Neural progenitor cell (in vitro differentiated cells): Measurements from ENCODE around the gene ALDH5A1. TPM values are rescaled to one million over a fixed set of nuclear protein-coding genes. Genes with fewer than 3 reads are reported as not detected.
A peak's percentile ranks its signal among the peaks of the same experiment; 100 is the strongest.

Source experiments
- DNase-seq: peaks from one replicate; pipeline ENCODE4 v3.0.0-alpha.2; 2016; ENCODE audit warnings: low spot score
- H2AFZ ChIP-seq: fragments of 200-600 bp; sonication (generic); replicated peaks from 2 replicates; pipeline ENCODE4 v1.6.1; 2016; ENCODE audit warnings: antibody characterized with exemption
- H3F3A ChIP-seq: fragments of 200-600 bp; sonication (generic); 2 replicates; pipeline ENCODE4 v1.6.1; 2016; ENCODE audit warnings: antibody characterized with exemption, low read depth
- H3K27ac ChIP-seq: fragments of 200-600 bp; sonication (generic); 2 replicates; pipeline ENCODE4 v1.5.1; 2016; ENCODE audit warnings: mild to moderate bottlenecking
- H3K27me3 ChIP-seq: fragments of 200-600 bp; sonication (generic); 2 replicates; pipeline ENCODE4 v1.6.1; 2016; ENCODE audit warnings: mild to moderate bottlenecking, moderate library complexity
- H3K36me3 ChIP-seq: fragments of 200-600 bp; sonication (generic); 2 replicates; pipeline ENCODE4 v1.5.1; 2016
- H3K4me1 ChIP-seq: fragments of 200-600 bp; sonication (generic); 2 replicates; pipeline ENCODE4 v1.6.1; 2016; ENCODE audit warnings: mixed run types
- H3K4me2 ChIP-seq: fragments of 200-600 bp; sonication (generic); 2 replicates; pipeline ENCODE4 v1.6.1; 2016
- H3K4me3 ChIP-seq: fragments of 200-600 bp; sonication (generic); 2 replicates; pipeline ENCODE4 v1.5.1; 2016
- H3K79me2 ChIP-seq: fragments of 200-600 bp; sonication (generic); 2 replicates; pipeline ENCODE4 v1.6.1; 2016; ENCODE audit warnings: low read depth
- H3K9ac ChIP-seq: fragments of 200-600 bp; sonication (generic); 2 replicates; pipeline ENCODE4 v1.6.1; 2016
- H3K9me3 ChIP-seq: fragments of 200-600 bp; sonication (generic); 2 replicates; pipeline ENCODE4 v1.5.1; 2016; ENCODE audit warnings: low read depth
- H4K20me1 ChIP-seq: fragments of 200-600 bp; sonication (generic); 2 replicates; pipeline ENCODE4 v1.6.1; 2016; ENCODE audit warnings: low read depth
- H3K27ac Mint-ChIP-seq: 3 replicates; pipeline ENCODE4 v1.8.0; 2021; ENCODE audit warnings: mixed read lengths
- H3K27me3 Mint-ChIP-seq: 2 replicates; pipeline ENCODE4 v1.8.0; 2022; ENCODE audit warnings: low read depth, mild to moderate bottlenecking, inconsistent platforms, moderate library complexity, mixed read lengths; ENCODE audit not compliant: insufficient read depth
- H3K36me3 Mint-ChIP-seq: 3 replicates; pipeline ENCODE4 v1.8.0; 2021; ENCODE audit warnings: mixed read lengths
- H3K4me1 Mint-ChIP-seq: 3 replicates; pipeline ENCODE4 v1.8.0; 2021; ENCODE audit warnings: mixed read lengths
- H3K4me3 Mint-ChIP-seq: 3 replicates; pipeline ENCODE4 v1.8.0; 2021; ENCODE audit warnings: mild to moderate bottlenecking, moderate library complexity, mixed read lengths
- H3K9me3 Mint-ChIP-seq: 3 replicates; pipeline ENCODE4 v1.8.0; 2020; ENCODE audit warnings: mixed read lengths
- EZH2 ChIP-seq: fragments of 200-600 bp; sonication (generic); IDR thresholded peaks from 2 replicates; pipeline ENCODE4 v1.6.1; 2017; ENCODE audit warnings: antibody characterized with exemption, mild to moderate bottlenecking, moderate library complexity
- EZH2phosphoT487 ChIP-seq: fragments of 200-600 bp; sonication (generic); IDR thresholded peaks from 2 replicates; pipeline ENCODE4 v1.6.1; 2017; ENCODE audit warnings: antibody characterized with exemption
- total RNA-seq: library from RNA; depleted of rRNA; stranded (reverse); fragments of >200 nt; gene quantifications from 2 replicates; pipeline ENCODE4 v1.2.3, GENCODE V29; 2015; ENCODE audit warnings: low replicate concordance
- TF ChIP-seq, protein P1 (sequence below): fragments of 200-600 bp; sonication (generic); IDR thresholded peaks from 2 replicates; pipeline ENCODE4 v1.5.1; 2017; ENCODE audit warnings: antibody characterized with exemption, mild to moderate bottlenecking

Gene ALDH5A1
- total RNA-seq, 1 donor from 2014 or later: 10.8 TPM

- Mint-ChIP-seq H3K27ac (no peak overlapping the region), H3K4me1 (peaks cover 12% of the 10 kb centered on the region), H3K4me3 (no peak overlapping the region), H3K9me3 (no peaks in the 10 kb centered on the region), H3K36me3 (peaks cover 2% of the 10 kb centered on the region), H3K27me3 (peaks cover 2% of the 10 kb centered on the region)
- Histone ChIP-seq H3K4me1 (peaks cover 15% of the 10 kb centered on the region), H3K4me2 (peak overlapping the region; percentile 5), H3K36me3 (no peaks in the 10 kb centered on the region), H2AFZ (no peak overlapping the region), H4K20me1 (no peaks in the 10 kb centered on the region), H3F3A (peaks cover 8% of the 10 kb centered on the region), H3K27me3 (no peaks in the 10 kb centered on the region), H3K9ac (no peak overlapping the region), H3K27ac (no peak overlapping the region), H3K9me3 (no peaks in the 10 kb centered on the region), H3K4me3 (no peak overlapping the region), H3K79me2 (no peaks in the 10 kb centered on the region)
- DNase-seq: peak; percentile 74
- TF ChIP-seq EZH2 (no peak), EZH2phosphoT487 (peak; percentile 56)
- TF ChIP-seq, protein P1, sequence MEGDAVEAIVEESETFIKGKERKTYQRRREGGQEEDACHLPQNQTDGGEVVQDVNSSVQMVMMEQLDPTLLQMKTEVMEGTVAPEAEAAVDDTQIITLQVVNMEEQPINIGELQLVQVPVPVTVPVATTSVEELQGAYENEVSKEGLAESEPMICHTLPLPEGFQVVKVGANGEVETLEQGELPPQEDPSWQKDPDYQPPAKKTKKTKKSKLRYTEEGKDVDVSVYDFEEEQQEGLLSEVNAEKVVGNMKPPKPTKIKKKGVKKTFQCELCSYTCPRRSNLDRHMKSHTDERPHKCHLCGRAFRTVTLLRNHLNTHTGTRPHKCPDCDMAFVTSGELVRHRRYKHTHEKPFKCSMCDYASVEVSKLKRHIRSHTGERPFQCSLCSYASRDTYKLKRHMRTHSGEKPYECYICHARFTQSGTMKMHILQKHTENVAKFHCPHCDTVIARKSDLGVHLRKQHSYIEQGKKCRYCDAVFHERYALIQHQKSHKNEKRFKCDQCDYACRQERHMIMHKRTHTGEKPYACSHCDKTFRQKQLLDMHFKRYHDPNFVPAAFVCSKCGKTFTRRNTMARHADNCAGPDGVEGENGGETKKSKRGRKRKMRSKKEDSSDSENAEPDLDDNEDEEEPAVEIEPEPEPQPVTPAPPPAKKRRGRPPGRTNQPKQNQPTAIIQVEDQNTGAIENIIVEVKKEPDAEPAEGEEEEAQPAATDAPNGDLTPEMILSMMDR: no peak
These were observed 44.6 kb downstream of the ALDH5A1 start for GRCh38 chr6:24539416-24539815.

DNA sequence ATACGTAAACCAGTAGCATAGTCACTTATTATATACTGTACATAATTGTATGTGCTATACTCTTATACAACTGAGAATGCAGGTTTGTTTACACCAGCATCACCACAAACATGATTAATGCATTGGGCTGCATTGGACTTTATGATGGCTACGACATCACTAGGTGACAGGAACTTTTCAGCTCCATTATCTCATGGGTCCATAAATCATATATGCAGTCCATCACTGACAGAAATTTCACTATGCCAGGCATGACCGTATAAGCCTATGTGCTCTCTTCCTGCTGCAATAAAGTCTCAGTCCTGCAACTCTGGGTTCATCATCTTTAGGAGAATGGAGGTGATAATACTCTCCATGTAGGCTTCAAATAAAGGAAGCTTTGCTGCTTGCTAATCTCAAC, 45.4 kb downstream of the ALDH5A1 start:
- Mint-ChIP-seq H3K4me1 (peaks cover 12% of the 10 kb centered on the region), H3K27ac (no peak overlapping the region), H3K9me3 (no peaks in the 10 kb centered on the region), H3K36me3 (no peaks in the 10 kb centered on the region), H3K4me3 (no peak overlapping the region), H3K27me3 (peaks cover 2% of the 10 kb centered on the region)
- Histone ChIP-seq H3K9me3 (no peaks in the 10 kb centered on the region), H3K36me3 (no peaks in the 10 kb centered on the region), H3K4me2 (no peak overlapping the region), H3K9ac (no peak overlapping the region), H3K4me1 (peaks cover 12% of the 10 kb centered on the region), H3K4me3 (no peak overlapping the region), H3K79me2 (no peaks in the 10 kb centered on the region), H2AFZ (no peak overlapping the region), H3K27me3 (no peaks in the 10 kb centered on the region), H3K27ac (no peak overlapping the region), H3F3A (peaks cover 8% of the 10 kb centered on the region), H4K20me1 (no peaks in the 10 kb centered on the region)
- TF ChIP-seq EZH2phosphoT487: no peak
- TF ChIP-seq, protein P1: no peak
- TF ChIP-seq EZH2: no peak
- DNase-seq: no peak

DNA sequence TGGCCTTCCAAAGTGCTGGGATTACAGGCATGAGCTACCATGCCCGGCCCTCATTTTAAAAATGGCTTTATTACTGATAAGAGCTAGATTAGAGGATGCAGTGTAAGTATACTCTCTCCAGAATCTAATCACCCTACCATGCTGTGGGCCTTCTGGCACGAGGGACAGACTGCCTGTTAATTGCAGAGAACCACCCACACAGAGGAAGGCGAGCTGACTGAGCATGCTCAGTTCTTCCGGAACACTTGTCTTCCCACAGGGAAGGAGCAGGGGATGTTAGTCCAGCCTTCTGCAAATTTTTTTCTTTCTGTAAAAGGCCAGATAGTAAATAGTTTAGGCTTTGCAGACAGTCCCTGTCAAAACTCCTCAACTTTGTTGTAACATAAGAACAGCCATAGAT, 48.9 kb downstream of the ALDH5A1 start:
- H3K4me3 ChIP-seq: no peak overlapping the region
- H3K4me2 ChIP-seq: no peak overlapping the region
- H3K9ac ChIP-seq: no peak overlapping the region
- H3K36me3 ChIP-seq: no peaks in the 10 kb centered on the region
- no peaks in the 10 kb centered on the region for H3K36me3 Mint-ChIP-seq
- H2AFZ ChIP-seq: no peak overlapping the region
- H3K4me1 ChIP-seq: peaks cover 25% of the 10 kb centered on the region
- H3K27me3 Mint-ChIP-seq: peaks cover 2% of the 10 kb centered on the region
- H3K27ac ChIP-seq: no peak overlapping the region
- H3K4me3 Mint-ChIP-seq: no peak overlapping the region
- no peaks in the 10 kb centered on the region for H3K9me3 ChIP-seq
- no peaks in the 10 kb centered on the region for H3K9me3 Mint-ChIP-seq
- H3K79me2 ChIP-seq: no peaks in the 10 kb centered on the region
- TF ChIP-seq EZH2phosphoT487 (no peak), EZH2 (no peak)
- TF ChIP-seq, protein P1: no peak
- H3K27ac Mint-ChIP-seq: no peak overlapping the region
- H3F3A ChIP-seq: peaks cover 13% of the 10 kb centered on the region
- H3K4me1 Mint-ChIP-seq: peaks cover 13% of the 10 kb centered on the region
- DNase-seq: no peak
- H4K20me1 ChIP-seq: no peaks in the 10 kb centered on the region
- no peaks in the 10 kb centered on the region for H3K27me3 ChIP-seq
